Measurements from ENCODE around the gene NPAS2.

NPAS2 gene

DNA sequence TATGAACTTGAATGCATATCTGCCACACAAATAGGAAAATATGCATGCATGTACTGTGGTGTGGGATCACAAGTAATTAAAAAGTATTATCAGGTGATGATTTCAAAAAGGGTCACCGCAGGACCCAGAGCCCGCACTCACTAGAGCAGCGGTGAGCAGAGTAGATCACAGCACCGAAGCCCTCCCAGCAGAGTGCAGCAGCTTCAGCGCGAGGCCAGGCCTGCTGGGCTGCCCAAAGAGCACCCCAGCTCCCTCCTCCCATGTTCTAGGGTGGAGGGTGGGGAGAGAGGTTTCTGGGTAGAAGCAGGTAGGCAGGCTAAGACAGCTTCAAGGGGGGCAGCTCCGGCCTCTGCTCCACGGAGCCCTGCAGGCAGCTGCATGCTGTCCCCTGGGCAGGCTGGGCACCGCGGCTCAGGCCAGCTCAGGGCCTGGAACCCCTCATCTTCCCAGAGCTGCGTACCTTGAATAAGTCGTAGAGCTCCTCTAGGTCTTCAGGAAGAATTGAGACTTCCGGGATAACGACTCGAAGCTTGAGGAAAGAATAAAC is 207.1 kb downstream of the NPAS2 start:
- no peak for DNase-seq

DNA sequence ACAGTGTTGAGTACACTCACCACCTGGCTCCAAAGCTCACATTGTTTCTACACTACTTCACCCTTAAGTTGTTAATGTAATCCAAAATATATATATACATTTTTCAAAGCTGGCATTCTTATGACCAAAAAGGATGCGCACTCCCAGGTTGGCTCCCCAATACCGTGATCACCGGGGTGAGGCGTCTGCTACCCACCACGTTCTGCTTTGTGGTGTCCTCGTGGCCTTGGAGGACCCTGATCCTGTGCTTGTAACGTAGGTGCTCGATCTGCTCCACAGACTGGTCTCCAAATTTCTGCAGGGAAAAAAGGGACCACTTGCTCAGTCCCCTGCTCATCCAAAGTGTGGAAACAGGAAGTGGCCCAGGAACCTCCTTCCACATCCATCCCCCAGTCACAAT is 207.9 kb downstream of the NPAS2 start:
- no peak for DNase-seq

DNA sequence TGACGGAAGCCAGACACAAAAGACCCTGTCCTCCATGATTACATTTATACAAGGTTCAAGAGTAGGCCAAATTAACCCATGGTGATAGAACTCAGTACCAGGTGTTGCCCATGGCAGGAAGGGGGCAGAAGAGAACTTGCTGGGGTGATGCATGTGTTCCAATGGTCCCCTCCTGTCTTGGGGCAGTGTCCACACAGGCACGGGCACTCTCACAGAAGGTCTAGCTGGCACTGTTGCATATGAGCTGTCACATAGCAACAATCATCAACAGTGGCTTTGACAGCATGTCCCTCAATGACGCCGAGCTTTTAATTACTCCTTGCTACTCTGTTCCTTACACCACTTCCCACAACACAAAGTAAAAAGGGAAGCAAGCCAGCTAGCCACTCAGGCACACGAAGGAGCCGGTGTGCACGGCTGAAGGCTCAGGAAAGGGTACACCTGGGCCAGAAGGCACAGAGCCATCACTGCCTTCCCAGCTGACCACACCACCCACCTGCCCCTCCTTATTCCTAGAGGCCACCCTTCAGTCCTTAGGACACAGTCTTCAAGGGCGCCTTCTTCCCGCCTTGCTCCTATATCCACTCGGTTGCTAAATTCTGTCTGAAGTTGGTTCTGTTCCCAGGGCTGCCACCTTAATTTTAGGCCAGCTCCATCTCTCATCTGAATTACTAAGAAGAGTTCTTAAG is 211.1 kb downstream of the NPAS2 start:
- DNase-seq, result no peak

DNA sequence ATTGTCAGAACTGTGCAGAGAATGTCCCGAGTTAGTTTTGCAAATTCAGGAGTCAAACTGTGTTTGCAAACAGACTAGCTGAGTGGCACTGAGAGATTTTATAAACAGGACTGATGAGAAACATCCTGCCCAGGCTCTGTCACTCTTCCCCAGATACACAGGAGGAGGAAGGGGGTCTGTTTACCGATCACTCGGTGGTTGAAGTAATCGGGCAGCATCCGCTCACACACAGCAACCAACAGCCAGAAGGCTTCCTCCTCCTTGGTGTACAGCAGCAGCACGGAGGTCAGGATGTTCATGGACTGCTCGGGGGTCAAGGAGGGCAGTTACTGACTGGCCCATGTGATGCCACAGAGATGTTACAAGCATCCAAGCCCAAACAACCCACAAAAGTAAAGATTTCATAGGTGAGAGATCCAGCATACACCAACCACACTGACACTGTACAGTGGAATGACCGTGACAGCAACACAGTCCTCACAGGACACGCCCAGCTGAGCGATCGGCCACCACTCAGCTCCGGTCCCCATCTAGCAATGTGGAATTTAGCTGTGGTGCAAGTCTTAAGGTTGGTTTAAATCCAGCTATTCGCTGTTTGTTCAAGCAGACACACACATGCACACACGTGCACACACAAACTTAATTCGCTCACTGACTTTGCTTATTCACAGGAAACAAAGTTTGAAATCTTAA is 212.3 kb downstream of the NPAS2 start:
- no peak for DNase-seq

DNA sequence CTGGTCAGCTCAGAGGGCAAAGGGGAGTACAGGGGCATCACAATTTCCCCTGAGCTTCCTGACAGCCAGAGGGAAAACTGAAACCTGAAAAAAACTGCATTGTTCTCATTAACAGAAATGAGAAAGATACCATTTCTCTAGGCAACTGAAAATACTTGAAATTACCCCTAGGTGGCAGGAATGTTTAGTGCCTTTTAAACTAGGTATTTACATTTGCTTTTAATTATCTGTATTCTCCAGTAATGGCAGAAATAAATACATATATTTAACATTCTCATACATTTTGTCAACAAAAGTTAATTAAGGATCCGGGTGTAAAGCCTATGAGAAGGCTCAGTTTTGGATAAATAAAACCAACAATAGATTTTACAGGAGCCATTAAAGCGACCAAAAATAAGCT is 216.6 kb downstream of the NPAS2 start:
- DNase-seq, result no peak

DNA sequence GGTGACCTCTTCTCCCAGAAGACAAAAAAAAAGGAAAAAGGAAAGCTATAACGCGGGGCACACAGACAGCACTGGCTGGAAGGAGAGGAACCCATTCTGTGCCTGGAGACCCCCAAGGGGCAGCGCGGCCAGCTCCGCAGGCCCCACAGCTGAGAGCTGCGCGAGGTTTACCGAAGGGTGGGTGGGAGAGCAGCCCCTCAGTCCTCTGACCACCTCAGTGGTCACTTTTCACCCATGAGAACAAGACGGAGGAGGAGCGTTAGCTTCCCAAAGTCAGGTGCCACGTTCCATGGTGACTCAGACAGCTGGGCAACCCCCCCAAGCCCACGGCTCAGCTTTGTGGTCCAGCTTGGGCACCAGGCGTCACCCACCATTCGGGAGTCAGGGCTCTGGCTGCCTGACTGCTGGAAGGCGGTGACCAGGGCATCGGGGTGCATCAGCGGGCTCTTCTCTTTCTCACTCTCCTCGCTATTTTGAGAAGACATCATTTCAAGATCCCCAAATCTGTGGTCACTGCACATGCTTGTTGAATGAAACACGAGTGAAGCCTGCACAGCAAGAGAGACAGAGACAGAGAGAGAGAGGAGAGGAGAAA is 217.3 kb downstream of the NPAS2 start:
- no peak for DNase-seq

DNA sequence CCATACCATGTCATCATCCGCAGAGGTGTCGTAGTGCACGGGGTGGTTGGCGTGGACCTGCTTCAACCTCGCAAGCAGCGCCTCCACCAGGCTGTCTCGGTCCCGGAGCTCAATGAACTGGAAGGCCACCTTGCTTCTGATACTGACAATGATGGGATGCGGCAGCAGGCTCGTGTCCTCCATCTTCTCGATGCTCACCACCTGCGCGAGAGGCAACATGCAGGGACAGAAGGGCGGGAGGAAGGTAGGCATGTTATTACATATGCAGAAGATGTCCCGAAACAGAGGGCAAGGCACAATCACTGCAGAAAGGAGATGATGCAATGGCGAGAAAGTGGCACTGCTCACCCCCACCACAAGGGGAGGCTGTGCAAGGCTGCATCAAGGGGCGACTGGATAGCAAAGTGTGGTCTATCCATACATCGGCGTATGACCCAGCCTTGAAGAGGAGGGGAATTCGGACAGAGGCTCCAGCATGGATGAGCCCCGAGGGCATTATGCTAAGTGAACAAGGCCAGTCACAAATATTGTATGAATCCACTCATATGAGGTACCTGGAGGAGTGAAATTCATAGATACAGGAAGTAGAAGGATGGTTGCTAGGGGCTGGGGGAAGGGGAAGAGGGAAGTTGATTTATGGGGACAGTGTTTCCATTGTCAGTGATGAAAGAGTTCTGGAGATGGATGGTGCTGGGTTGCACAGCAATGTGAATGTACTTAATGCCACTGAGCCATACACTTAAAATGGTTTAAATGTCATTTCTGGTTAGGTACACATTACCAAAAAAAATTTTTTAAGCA is 218.7 kb downstream of the NPAS2 start:
- no peak for DNase-seq

DNA sequence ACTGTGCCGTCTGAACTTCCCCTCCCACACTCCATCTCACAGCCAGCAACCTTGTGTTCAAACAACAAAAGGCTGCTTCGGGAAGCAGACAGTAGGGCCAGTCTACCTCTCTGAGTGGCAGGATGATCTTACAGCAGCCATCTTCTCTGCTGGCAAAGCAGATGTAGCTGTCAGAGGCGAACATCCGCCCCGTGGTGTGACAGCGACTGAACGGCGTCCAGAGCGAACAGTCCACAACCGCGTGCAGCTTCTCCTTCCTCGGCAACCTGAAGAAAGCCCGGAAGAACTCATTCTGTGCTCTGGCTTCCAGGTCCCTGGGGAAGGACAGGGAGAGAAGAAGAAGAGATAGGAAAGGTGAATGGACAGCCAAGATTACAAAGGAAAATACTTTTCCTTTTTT is 220.1 kb downstream of the NPAS2 start:
- DNase-seq, result no peak

DNA sequence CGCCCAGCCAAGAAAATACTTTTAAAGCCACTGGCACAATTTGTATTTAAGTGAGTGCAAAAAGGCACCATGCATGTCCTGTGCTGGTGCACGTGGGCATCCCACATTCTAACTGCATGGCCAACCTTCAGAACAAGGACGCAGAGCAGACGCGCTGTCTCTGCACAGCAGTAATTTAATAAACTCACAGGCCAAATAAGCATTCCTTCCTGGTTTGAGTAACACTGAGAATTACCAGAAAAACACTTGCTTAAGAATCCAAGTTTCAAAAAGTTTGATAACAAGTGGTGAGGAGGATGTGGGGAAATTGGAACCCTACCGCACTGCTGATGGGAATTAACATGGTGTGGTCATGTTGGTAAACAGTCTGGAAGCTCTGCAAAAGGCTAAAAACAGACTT is 220.8 kb downstream of the NPAS2 start:
- no peak for DNase-seq

DNA sequence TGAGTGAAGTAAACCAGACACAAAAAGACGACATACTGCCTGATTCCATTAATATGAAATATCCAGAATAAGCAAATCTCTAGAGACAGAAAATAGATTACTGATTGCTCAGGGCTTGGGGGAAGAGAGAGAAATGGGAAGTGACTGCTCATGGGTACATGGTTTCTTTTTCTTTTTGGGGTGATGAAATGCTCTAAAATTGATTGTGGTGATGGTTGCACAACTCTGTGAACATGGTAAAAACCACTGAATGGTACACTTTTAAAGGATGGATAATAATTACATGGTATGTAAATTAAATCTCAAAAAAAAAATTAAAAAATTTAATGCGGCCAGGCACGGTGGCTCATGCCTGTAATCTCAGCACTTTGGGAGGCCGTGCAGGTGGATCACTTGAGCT is 221.5 kb downstream of the NPAS2 start:
- DNase-seq, result no peak

DNA sequence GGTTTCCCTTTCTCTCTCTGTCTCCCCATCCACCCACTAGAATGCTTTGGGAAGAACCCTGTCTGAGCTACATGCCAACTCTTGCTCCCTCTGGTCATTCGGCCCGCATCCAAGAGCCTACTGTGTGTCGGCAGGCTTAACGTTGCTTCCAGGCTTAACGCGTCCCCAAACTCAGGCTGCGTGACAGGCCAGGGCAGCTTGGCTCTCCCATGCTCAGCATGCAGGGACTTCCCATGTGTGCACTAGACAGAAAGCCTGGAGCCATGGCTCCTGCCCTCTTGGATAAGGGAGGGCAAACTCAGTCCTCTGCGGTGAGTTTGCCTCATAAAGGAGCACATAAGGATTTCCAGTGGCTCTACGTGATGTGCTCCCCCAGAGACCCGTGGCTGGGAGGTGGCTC is 225.4 kb downstream of the NPAS2 start:
- no peak for DNase-seq

All from T-helper 9 cell (primary cell).